H9 (cell line): ENCODE results near the gene DPT. TPM values are rescaled to one million over a fixed set of nuclear protein-coding genes. Genes with fewer than 3 reads are reported as not detected.

ENCODE experiments used
- DNase-seq: peaks from one replicate; pipeline ENCODE4 v3.0.0-alpha.2; 2017
- H2AFZ ChIP-seq: one replicate; pipeline ENCODE4 v1.6.1; 2013; ENCODE audit warnings: mild to moderate bottlenecking, low read length, control low read depth, moderate library complexity
- H2AK5ac ChIP-seq: 2 replicates; pipeline ENCODE4 v1.6.1; 2013; ENCODE audit warnings: low read length, control low read depth, mixed read lengths; ENCODE audit not compliant: insufficient read length
- H2BK120ac ChIP-seq: one replicate; pipeline ENCODE4 v1.6.1; 2013; ENCODE audit warnings: low read depth, mild to moderate bottlenecking, low read length, control low read depth, inconsistent platforms; ENCODE audit not compliant: poor library complexity, severe bottlenecking
- H2BK12ac ChIP-seq: 2 replicates; pipeline ENCODE4 v1.6.1; 2013; ENCODE audit warnings: low read length, control low read depth, mixed read lengths, low read depth; ENCODE audit not compliant: insufficient read length
- H2BK15ac ChIP-seq: 2 replicates; pipeline ENCODE4 v1.6.1; 2013; ENCODE audit warnings: low read depth, low read length, control low read depth
- H2BK20ac ChIP-seq: one replicate; pipeline ENCODE4 v1.6.1; 2013; ENCODE audit warnings: low read depth, mild to moderate bottlenecking, low read length, control low read depth, inconsistent platforms; ENCODE audit not compliant: poor library complexity, severe bottlenecking
- H2BK5ac ChIP-seq: 2 replicates; pipeline ENCODE4 v1.6.1; 2013; ENCODE audit warnings: low read length, control low read depth, mixed read lengths; ENCODE audit not compliant: insufficient read length
- H3K14ac ChIP-seq: 2 replicates; pipeline ENCODE4 v1.6.1; 2013; ENCODE audit warnings: low read length, control low read depth; ENCODE audit not compliant: insufficient read depth
- H3K18ac ChIP-seq: 2 replicates; pipeline ENCODE4 v1.6.1; 2013; ENCODE audit warnings: low read depth, mild to moderate bottlenecking, mixed read lengths, low read length, control low read depth; ENCODE audit not compliant: insufficient read length
- H3K23ac ChIP-seq: 2 replicates; pipeline ENCODE4 v1.6.1; 2013; ENCODE audit warnings: low read length, control low read depth, mixed read lengths, low read depth; ENCODE audit not compliant: insufficient read length
- H3K23me2 ChIP-seq: 2 replicates; pipeline ENCODE4 v1.6.1; 2013; ENCODE audit warnings: low read depth, mild to moderate bottlenecking, mixed read lengths, low read length, control low read depth; ENCODE audit not compliant: insufficient read length, poor library complexity, severe bottlenecking
- H3K27ac ChIP-seq: 2 replicates; pipeline ENCODE4 v1.5.1; 2013; ENCODE audit warnings: low read length, control low read depth, mixed read lengths, low read depth; ENCODE audit not compliant: insufficient read length
- H3K27me3 ChIP-seq: 2 replicates; pipeline ENCODE4 v1.6.1; 2013; ENCODE audit warnings: low read length, control low read depth, inconsistent platforms; ENCODE audit not compliant: insufficient read depth
- H3K4ac ChIP-seq: 2 replicates; pipeline ENCODE4 v1.6.1; 2013; ENCODE audit warnings: low read depth, mild to moderate bottlenecking, control low read depth, inconsistent platforms, low read length, moderate library complexity
- H3K4me1 ChIP-seq: 2 replicates; pipeline ENCODE4 v1.6.1; 2013; ENCODE audit warnings: low read length, control low read depth, inconsistent platforms; ENCODE audit not compliant: insufficient read depth
- H3K4me2 ChIP-seq: 2 replicates; pipeline ENCODE4 v1.6.1; 2013; ENCODE audit warnings: low read length, control low read depth, mixed read lengths; ENCODE audit not compliant: insufficient read length, insufficient read depth
- H3K56ac ChIP-seq: 2 replicates; pipeline ENCODE4 v1.6.1; 2013; ENCODE audit warnings: low read depth, mild to moderate bottlenecking, mixed read lengths, low read length, control low read depth; ENCODE audit not compliant: insufficient read length
- H3K79me1 ChIP-seq: 2 replicates; pipeline ENCODE4 v1.6.1; 2013; ENCODE audit warnings: low read depth, mild to moderate bottlenecking, moderate library complexity, low read length, control low read depth, inconsistent platforms; ENCODE audit not compliant: insufficient read depth, poor library complexity, severe bottlenecking
- H3K79me2 ChIP-seq: 2 replicates; pipeline ENCODE4 v1.6.1; 2013; ENCODE audit warnings: low read length, control low read depth, inconsistent platforms; ENCODE audit not compliant: insufficient read depth
- H3K9ac ChIP-seq: 2 replicates; pipeline ENCODE4 v1.6.1; 2013; ENCODE audit warnings: low read length, control low read depth, mixed read lengths; ENCODE audit not compliant: insufficient read length; ENCODE audit errors: extremely low read depth
- H3K9me3 ChIP-seq: one replicate; pipeline ENCODE4 v1.6.1; 2013; ENCODE audit warnings: low read depth, low read length, inconsistent platforms; ENCODE audit not compliant: control insufficient read depth
- H3T11ph ChIP-seq: one replicate; pipeline ENCODE4 v1.6.1; 2013; ENCODE audit warnings: mild to moderate bottlenecking, low read length, control low read depth, inconsistent platforms
- H4K20me1 ChIP-seq: one replicate; pipeline ENCODE4 v1.6.1; 2013; ENCODE audit not compliant: control insufficient read depth, insufficient read length, insufficient read depth
- H4K5ac ChIP-seq: 2 replicates; pipeline ENCODE4 v1.6.1; 2013; ENCODE audit warnings: low read depth, mild to moderate bottlenecking, mixed read lengths, low read length, control low read depth; ENCODE audit not compliant: insufficient read length
- H4K8ac ChIP-seq: replicated peaks from 2 replicates; pipeline ENCODE4 v1.6.1; 2013; ENCODE audit warnings: low read length, control low read depth, mixed read lengths, low read depth; ENCODE audit not compliant: insufficient read length
- H4K91ac ChIP-seq: 2 replicates; pipeline ENCODE4 v1.6.1; 2013; ENCODE audit warnings: low read depth, mild to moderate bottlenecking, moderate library complexity, mixed read lengths, low read length, control low read depth; ENCODE audit not compliant: insufficient read length
- H3K27ac Mint-ChIP-seq, 3 experiments: 2 replicates in 2 of 3; 3 replicates in 1 of 3; pipeline ENCODE4 v1.8.0; 2020 to 2021; ENCODE audit warnings: mixed read lengths in 3 of 3, mild to moderate bottlenecking in 1 of 3, moderate library complexity in 1 of 3
- H3K27me3 Mint-ChIP-seq: 2 replicates; pipeline ENCODE4 v1.8.0; 2021; ENCODE audit warnings: low read depth, mild to moderate bottlenecking, moderate library complexity, mixed read lengths
- H3K36me3 Mint-ChIP-seq, 3 experiments: 2 replicates in 2 of 3; 3 replicates in 1 of 3; pipeline ENCODE4 v1.8.0; 2020 to 2021; ENCODE audit warnings: low read depth in 3 of 3, mixed read lengths in 3 of 3; ENCODE audit not compliant: insufficient read depth in 1 of 3
- H3K4me1 Mint-ChIP-seq, 2 experiments: 2 replicates each; pipeline ENCODE4 v1.8.0; 2020; ENCODE audit warnings: mixed read lengths in 2 of 2
- H3K4me3 Mint-ChIP-seq, 2 experiments: 2 replicates in 1 of 2; 3 replicates in 1 of 2; pipeline ENCODE4 v1.8.0; 2020 to 2021; ENCODE audit warnings: mild to moderate bottlenecking in 2 of 2, mixed read lengths in 2 of 2, moderate library complexity in 1 of 2
- H3K9me3 Mint-ChIP-seq, 2 experiments: 2 replicates in 1 of 2; 3 replicates in 1 of 2; pipeline ENCODE4 v1.8.0; 2020; ENCODE audit warnings: mild to moderate bottlenecking in 2 of 2, mixed read lengths in 2 of 2, moderate library complexity in 1 of 2
- WGBS: extraction: QIAGEN DNeasy Blood & Tissue Kit; methylation state at CpG from one replicate; pipeline ENCODE4 v1.1.7; 2013; ENCODE audit warnings: missing lambda C conversion rate, low lambda C conversion rate, mixed read lengths; ENCODE audit not compliant: insufficient read length; ENCODE audit errors: extremely low coverage; 5-methylcytosine and 5-hydroxymethylcytosine counted together
- total RNA-seq: library from RNA; stranded (reverse); gene quantifications from 2 replicates; pipeline ENCODE4 v1.2.1, GENCODE V29; 2021
- TF ChIP-seq, protein P1 (sequence below): fragments of 200-600 bp; sonication (generic); conservative IDR thresholded peaks from 3 replicates; pipeline ENCODE4 v1.8.0; 2021; ENCODE audit warnings: antibody characterized with exemption, mild to moderate bottlenecking

DPT gene
- total RNA-seq, 1 experiment from 2014 or later, result not detected

DNA sequence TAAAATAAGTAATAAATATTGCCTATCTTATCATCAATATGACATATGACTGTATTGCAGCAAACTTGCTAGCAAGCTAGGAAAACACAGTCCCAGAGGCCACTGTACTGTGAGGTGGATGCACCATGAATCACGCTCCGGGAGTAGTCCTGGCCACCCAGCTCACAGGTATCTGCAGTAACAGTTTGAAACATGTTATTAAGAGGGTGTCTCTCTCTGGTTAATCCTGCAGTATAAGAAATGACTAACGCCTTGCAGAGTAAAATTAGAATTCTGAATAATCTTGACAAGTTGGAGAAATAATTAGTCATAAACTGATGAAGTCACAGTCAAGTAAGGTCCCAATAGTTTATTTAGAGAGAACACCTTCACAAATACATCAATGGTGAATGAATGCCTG, 34.0 kb upstream of the DPT start:
- Histone ChIP-seq H2BK20ac (no peak overlapping the region), H3K27ac (no peak overlapping the region), H4K20me1 (no peaks in the 10 kb centered on the region), H3K4me2 (no peak overlapping the region), H3K23me2 (no peaks in the 10 kb centered on the region), H3K56ac (no peak overlapping the region), H3K79me2 (no peaks in the 10 kb centered on the region), H3K14ac (no peak overlapping the region), H2BK120ac (no peak overlapping the region), H2AK5ac (no peak overlapping the region), H2BK12ac (no peak overlapping the region), H3K9ac (no peak overlapping the region), H3K27me3 (no peaks in the 10 kb centered on the region), H4K91ac (no peak overlapping the region), H3K9me3 (no peaks in the 10 kb centered on the region), H3K18ac (no peak overlapping the region), H3K4ac (no peak overlapping the region), H2AFZ (no peak overlapping the region), H3K79me1 (no peaks in the 10 kb centered on the region), H3K4me1 (no peaks in the 10 kb centered on the region), H3K23ac (no peak overlapping the region), H4K8ac (no peak overlapping the region), H3T11ph (no peak overlapping the region), H2BK15ac (no peak overlapping the region), H4K5ac (no peak overlapping the region), H2BK5ac (no peak overlapping the region)
- no peak overlapping the region for H3K4me3 Mint-ChIP-seq
- WGBS, result no CpG with 5 or more reads among the region's 3 CpGs
- H3K27ac Mint-ChIP-seq, result no peak overlapping the region
- H3K36me3 Mint-ChIP-seq, result no peaks in the 10 kb centered on the region
- no peaks in the 10 kb centered on the region for H3K9me3 Mint-ChIP-seq
- TF ChIP-seq, protein P1, sequence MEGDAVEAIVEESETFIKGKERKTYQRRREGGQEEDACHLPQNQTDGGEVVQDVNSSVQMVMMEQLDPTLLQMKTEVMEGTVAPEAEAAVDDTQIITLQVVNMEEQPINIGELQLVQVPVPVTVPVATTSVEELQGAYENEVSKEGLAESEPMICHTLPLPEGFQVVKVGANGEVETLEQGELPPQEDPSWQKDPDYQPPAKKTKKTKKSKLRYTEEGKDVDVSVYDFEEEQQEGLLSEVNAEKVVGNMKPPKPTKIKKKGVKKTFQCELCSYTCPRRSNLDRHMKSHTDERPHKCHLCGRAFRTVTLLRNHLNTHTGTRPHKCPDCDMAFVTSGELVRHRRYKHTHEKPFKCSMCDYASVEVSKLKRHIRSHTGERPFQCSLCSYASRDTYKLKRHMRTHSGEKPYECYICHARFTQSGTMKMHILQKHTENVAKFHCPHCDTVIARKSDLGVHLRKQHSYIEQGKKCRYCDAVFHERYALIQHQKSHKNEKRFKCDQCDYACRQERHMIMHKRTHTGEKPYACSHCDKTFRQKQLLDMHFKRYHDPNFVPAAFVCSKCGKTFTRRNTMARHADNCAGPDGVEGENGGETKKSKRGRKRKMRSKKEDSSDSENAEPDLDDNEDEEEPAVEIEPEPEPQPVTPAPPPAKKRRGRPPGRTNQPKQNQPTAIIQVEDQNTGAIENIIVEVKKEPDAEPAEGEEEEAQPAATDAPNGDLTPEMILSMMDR, result no peak
- DNase-seq, result no peak
- no peaks in the 10 kb centered on the region for H3K4me1 Mint-ChIP-seq
- no peaks in the 10 kb centered on the region for H3K27me3 Mint-ChIP-seq
